ENCODE measurements around the gene MEGF6. TPM values are rescaled to one million over a fixed set of nuclear protein-coding genes. Genes with fewer than 3 reads are reported as not detected.

MEGF6 gene
- total RNA-seq, 1 donor from 2014 or later = 64.7 TPM

DNA sequence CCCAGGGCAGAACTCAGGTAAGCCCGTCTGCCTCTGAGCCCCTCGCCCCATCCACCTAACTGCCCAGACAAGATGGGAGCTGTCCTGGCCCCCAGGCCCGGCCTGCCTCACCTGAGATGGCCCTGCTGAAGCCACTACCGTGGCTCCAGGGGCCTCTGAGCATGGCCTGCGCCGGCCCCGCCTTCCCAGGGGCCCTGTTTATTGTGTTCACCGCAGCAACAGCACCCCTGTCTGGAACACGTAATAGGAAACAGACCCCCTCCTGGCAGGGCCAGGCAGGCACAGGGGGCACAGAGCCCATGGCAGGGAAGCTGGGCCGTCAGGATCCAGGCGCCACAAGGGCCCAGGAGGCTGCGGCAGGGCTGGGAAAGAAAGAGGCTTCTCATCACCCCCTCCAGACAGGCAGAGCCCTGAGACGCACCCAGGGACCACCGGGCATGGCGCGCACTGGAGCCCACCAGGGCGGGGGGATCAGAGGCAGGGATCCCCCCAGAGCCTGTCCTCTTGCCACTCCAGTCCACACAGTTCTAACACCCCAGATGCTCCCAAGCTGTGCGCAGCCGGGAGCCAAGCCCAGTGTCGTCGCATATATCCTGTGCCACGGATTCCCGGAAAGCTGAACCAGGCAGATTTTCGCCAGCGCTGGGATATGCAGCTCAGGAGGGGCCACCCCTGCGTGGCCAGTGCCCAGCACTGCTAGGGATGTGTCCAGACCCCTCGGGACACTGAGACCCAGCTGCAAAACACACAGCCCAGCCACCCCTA lies 94.2 kb downstream of the MEGF6 start:
- Mint-ChIP-seq H3K27me3 (ENCODE audit: unreplicated experiment) (peaks cover 2% of the 10 kb centered on the region), H3K36me3 (ENCODE audit: unreplicated experiment) (peaks cover 5% of the 10 kb centered on the region), H3K4me1 (ENCODE audit: low read depth, unreplicated experiment) (no peaks in the 10 kb centered on the region), H3K9me3 (ENCODE audit: unreplicated experiment) (peaks cover 5% of the 10 kb centered on the region), H3K27ac (ENCODE audit: unreplicated experiment) (no peak overlapping the region), H3K4me3 (ENCODE audit: unreplicated experiment) (no peak overlapping the region)
- TF ChIP-seq CTCF (IDR thresholded peaks at IDR 0.05; ENCODE audit: partially characterized antibody, unreplicated experiment) = no peak
- no peak for DNase-seq

GRCh38 chr1:3516481-3516869 lies 94.8 kb downstream of the MEGF6 start:
- Mint-ChIP-seq H3K9me3 (ENCODE audit: unreplicated experiment) (peaks cover 5% of the 10 kb centered on the region), H3K27ac (ENCODE audit: unreplicated experiment) (no peak overlapping the region), H3K4me1 (ENCODE audit: low read depth, unreplicated experiment) (no peaks in the 10 kb centered on the region), H3K4me3 (ENCODE audit: unreplicated experiment) (no peak overlapping the region), H3K36me3 (ENCODE audit: unreplicated experiment) (peaks cover 5% of the 10 kb centered on the region), H3K27me3 (ENCODE audit: unreplicated experiment) (peaks cover 2% of the 10 kb centered on the region)
- DNase-seq = no peak
- TF ChIP-seq CTCF (IDR thresholded peaks at IDR 0.05; ENCODE audit: partially characterized antibody, unreplicated experiment) = no peak

GRCh38 chr1:3515774-3516480 lies 95.4 kb downstream of the MEGF6 start:
- H3K36me3 Mint-ChIP-seq (ENCODE audit: unreplicated experiment) = peaks cover 5% of the 10 kb centered on the region
- peaks cover 4% of the 10 kb centered on the region for H3K27me3 Mint-ChIP-seq (ENCODE audit: unreplicated experiment)
- no peak overlapping the region for H3K4me3 Mint-ChIP-seq (ENCODE audit: unreplicated experiment)
- peaks cover 5% of the 10 kb centered on the region for H3K9me3 Mint-ChIP-seq (ENCODE audit: unreplicated experiment)
- no peaks in the 10 kb centered on the region for H3K4me1 Mint-ChIP-seq (ENCODE audit: low read depth, unreplicated experiment)
- TF ChIP-seq CTCF (IDR thresholded peaks at IDR 0.05; ENCODE audit: partially characterized antibody, unreplicated experiment) = no peak
- no peak for DNase-seq
- no peak overlapping the region for H3K27ac Mint-ChIP-seq (ENCODE audit: unreplicated experiment)

- TF ChIP-seq CTCF (IDR thresholded peaks at IDR 0.05; ENCODE audit: partially characterized antibody, unreplicated experiment) = no peak
- H3K4me1 Mint-ChIP-seq (ENCODE audit: low read depth, unreplicated experiment) = no peaks in the 10 kb centered on the region
Observed at GRCh38 chr1:3515272-3515671, 96.0 kb downstream of the MEGF6 start.

GRCh38 chr1:3514404-3514803 lies 96.9 kb downstream of the MEGF6 start:
- peaks cover 5% of the 10 kb centered on the region for H3K9me3 Mint-ChIP-seq (ENCODE audit: unreplicated experiment)
- no peak for TF ChIP-seq CTCF (IDR thresholded peaks at IDR 0.05; ENCODE audit: partially characterized antibody, unreplicated experiment)
- H3K27me3 Mint-ChIP-seq (ENCODE audit: unreplicated experiment) = peaks cover 5% of the 10 kb centered on the region
- H3K36me3 Mint-ChIP-seq (ENCODE audit: unreplicated experiment) = peaks cover 5% of the 10 kb centered on the region
- no peaks in the 10 kb centered on the region for H3K4me1 Mint-ChIP-seq (ENCODE audit: low read depth, unreplicated experiment)
- no peak for DNase-seq
- no peak overlapping the region for H3K27ac Mint-ChIP-seq (ENCODE audit: unreplicated experiment)
- H3K4me3 Mint-ChIP-seq (ENCODE audit: unreplicated experiment) = no peak overlapping the region

More at GRCh38 chr1:3515272-3515671, 96.0 kb downstream of the MEGF6 start:
- Mint-ChIP-seq H3K27ac (ENCODE audit: unreplicated experiment) (no peak overlapping the region), H3K27me3 (ENCODE audit: unreplicated experiment) (peaks cover 5% of the 10 kb centered on the region), H3K4me3 (ENCODE audit: unreplicated experiment) (no peak overlapping the region), H3K9me3 (ENCODE audit: unreplicated experiment) (peaks cover 5% of the 10 kb centered on the region), H3K36me3 (ENCODE audit: unreplicated experiment) (peaks cover 5% of the 10 kb centered on the region)
- DNase-seq = no peak
